Activated naive CD4-positive, alpha-beta T cell (primary cell): Measurements from ENCODE around the gene LRRC4C.

ENCODE experiments used
- DNase-seq, 4 experiments: peaks; one replicate each; lab custom pipeline; 2025; lab: John Stamatoyannopoulos, UW

Gene LRRC4C

GRCh38 chr11:40445391-40445790 is 1014.1 kb downstream of the LRRC4C start:
- no peak for DNase-seq

GRCh38 chr11:40444151-40444550 is 1015.3 kb downstream of the LRRC4C start:
- DNase-seq: no peak

DNA sequence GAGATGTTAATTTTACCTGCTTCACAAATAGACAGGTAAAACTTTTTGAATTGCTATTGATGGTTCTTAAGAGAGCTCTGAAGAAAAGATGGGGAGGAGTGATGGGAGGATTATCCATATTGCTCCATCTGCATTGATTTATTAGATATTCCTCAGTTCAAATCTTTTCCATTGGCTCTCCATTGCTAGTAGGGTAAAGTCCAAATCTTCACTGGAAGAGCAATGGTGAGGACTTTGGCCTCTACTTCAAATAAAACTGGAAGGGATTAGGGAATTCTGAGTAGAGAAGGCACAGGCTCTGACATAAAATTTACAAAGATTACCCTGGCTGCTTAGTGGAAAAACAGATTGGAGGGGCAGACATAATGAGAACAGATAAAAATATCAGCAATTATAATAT is 1024.1 kb downstream of the LRRC4C start:
- no peak for DNase-seq

- DNase-seq: no peak
These were observed 1024.5 kb downstream of the LRRC4C start for GRCh38 chr11:40434926-40435325.

GRCh38 chr11:40432358-40432757 is 1027.1 kb downstream of the LRRC4C start:
- no peak for DNase-seq

GRCh38 chr11:40425168-40425567 is 1034.3 kb downstream of the LRRC4C start:
- no peak for DNase-seq

GRCh38 chr11:40421208-40421981 is 1038.1 kb downstream of the LRRC4C start:
- no peak for DNase-seq

- DNase-seq: no peak
These were observed 1041.8 kb downstream of the LRRC4C start for GRCh38 chr11:40417627-40418026.

DNA sequence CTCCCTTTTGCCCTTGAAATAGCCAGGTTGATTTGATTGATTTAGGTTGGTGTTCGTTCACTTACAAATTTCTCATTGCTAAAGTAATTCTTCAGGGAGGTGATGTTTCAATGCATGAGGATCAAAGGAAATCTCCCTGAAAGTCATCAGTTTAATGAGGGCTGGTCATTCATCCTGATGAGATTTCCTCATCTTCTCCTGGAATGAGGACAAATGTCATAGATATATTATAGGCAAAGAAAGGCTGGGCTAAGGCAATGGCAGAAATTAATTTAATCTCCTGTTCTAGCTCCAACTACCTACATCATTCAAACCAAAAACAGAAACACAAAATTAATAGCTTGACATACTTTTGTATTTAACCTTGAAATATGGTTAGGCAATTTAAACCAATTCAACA is 1052.1 kb downstream of the LRRC4C start:
- no peak for DNase-seq

- DNase-seq: no peak
These were observed 1053.8 kb downstream of the LRRC4C start for GRCh38 chr11:40405614-40406013.

DNA sequence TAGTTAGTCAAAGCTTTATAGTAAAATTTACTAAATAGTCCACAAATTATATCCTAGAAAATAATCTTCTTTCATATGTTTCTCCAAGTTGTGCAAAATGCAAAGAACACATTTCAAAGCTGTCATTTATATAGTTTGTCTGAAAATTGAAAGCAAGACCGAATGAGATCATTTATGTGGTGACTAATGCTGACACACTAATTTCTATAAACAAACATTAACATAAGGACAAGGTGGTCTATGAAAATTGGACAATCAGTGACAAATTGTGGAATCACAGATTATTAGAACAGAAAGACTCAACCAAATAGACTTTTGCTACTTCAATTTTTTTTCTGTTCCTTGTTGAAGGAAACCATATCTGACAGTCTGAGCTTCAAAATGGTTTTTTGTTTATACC is 1056.1 kb downstream of the LRRC4C start:
- no peak for DNase-seq

DNA sequence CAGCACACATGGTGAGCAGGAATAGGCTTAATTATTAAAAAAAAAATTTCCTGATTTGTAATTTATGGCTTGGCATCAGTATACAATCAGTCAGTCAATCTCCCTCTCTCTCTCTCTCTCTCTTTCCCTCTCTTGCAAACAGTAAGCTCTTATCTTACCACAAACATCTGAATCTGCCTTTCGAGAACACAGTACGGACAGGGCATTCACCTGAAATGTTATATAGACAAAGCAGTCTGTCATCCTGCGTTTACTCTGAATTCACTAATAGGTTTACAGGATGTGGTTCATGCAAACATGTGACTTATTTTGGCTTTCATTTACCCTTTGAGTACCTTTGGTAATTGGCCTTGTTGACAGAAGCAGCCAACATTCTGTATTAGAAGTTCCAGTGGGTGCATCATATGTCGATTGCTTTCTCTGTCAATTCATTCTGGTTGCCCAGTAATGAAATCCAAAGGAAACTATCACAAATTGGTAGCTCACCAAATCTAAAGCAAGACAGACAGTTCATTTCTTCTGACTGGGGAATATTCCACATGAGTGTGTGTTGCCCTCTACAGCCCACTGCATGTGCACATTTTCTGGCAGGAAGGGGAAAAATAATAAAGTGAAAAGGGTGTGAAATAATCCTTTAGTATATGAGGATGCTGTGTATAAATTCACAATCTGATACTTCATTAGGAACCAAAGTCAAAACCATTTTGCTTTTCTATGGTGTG is 1058.2 kb downstream of the LRRC4C start:
- no peak for DNase-seq

- DNase-seq: no peak
These were observed 1062.3 kb downstream of the LRRC4C start for GRCh38 chr11:40397141-40397540.

GRCh38 chr11:40393511-40393910 is 1065.9 kb downstream of the LRRC4C start:
- no peak for DNase-seq

- no peak for DNase-seq
These were observed 1067.8 kb downstream of the LRRC4C start for GRCh38 chr11:40391679-40392078.

DNA sequence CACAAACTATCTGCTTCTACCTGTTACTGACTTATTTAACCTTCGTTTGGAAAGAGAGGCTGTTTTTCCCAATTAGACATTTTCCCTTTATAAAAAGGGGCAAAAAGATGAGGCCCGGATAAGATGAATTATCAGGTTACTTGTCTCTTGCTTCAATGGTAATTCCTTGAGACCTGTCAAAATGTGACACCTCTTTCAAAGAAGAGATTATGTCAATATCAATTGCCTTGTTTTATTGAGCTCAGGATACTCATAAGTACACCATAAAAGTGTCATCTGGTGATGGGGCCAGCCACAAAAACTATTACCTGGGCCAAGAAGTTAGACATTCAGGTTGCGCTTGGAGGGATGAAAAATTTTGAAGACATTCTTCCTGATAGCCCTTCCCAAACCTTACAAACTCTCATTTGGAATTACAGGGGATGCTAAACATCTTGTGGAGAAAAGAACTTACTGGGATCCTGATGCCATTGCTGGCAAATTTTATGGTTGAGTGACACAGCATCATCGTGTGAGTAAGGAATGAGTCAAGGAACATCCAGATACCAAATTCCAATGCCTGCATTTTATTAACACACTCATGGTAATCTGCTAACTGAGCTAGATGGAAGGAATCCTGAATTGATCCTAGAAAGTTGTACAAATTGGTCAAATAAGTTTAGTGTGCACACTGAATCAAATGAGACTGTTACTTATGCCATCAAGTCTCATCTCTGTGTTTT is 1071.2 kb downstream of the LRRC4C start:
- no peak for DNase-seq

- no peak for DNase-seq
These were observed 1072.0 kb downstream of the LRRC4C start for GRCh38 chr11:40387240-40387980.

GRCh38 chr11:40384991-40385390 is 1074.5 kb downstream of the LRRC4C start:
- no peak for DNase-seq

- no peak for DNase-seq
These were observed 1078.0 kb downstream of the LRRC4C start for GRCh38 chr11:40381481-40381880.

GRCh38 chr11:40380835-40381234 is 1078.6 kb downstream of the LRRC4C start:
- no peak for DNase-seq

GRCh38 chr11:40376331-40376730 is 1083.1 kb downstream of the LRRC4C start:
- DNase-seq: no peak
